Rectal smooth muscle tissue (tissue), 1 donor: ENCODE measurements around the gene MRPL39.

Experiments
- H3K27ac ChIP-seq: one replicate; pipeline ENCODE4 v1.7.0; 2013; ENCODE audit warnings: low read depth, low read length, inconsistent platforms
- H3K27me3 ChIP-seq: one replicate; pipeline ENCODE4 v1.7.0; 2013; ENCODE audit warnings: low read length; ENCODE audit not compliant: control insufficient read depth, insufficient read depth
- H3K36me3 ChIP-seq: one replicate; pipeline ENCODE4 v1.7.0; 2013; ENCODE audit warnings: low read length; ENCODE audit not compliant: control insufficient read depth, insufficient read depth
- H3K4me1 ChIP-seq: one replicate; pipeline ENCODE4 v1.7.0; 2013; ENCODE audit warnings: low read length; ENCODE audit not compliant: control insufficient read depth, insufficient read depth
- H3K4me3 ChIP-seq: one replicate; pipeline ENCODE4 v1.7.0; 2013; ENCODE audit warnings: low read length
- H3K9ac ChIP-seq: one replicate; pipeline ENCODE4 v1.7.0; 2013; ENCODE audit warnings: low read length

Gene MRPL39

DNA sequence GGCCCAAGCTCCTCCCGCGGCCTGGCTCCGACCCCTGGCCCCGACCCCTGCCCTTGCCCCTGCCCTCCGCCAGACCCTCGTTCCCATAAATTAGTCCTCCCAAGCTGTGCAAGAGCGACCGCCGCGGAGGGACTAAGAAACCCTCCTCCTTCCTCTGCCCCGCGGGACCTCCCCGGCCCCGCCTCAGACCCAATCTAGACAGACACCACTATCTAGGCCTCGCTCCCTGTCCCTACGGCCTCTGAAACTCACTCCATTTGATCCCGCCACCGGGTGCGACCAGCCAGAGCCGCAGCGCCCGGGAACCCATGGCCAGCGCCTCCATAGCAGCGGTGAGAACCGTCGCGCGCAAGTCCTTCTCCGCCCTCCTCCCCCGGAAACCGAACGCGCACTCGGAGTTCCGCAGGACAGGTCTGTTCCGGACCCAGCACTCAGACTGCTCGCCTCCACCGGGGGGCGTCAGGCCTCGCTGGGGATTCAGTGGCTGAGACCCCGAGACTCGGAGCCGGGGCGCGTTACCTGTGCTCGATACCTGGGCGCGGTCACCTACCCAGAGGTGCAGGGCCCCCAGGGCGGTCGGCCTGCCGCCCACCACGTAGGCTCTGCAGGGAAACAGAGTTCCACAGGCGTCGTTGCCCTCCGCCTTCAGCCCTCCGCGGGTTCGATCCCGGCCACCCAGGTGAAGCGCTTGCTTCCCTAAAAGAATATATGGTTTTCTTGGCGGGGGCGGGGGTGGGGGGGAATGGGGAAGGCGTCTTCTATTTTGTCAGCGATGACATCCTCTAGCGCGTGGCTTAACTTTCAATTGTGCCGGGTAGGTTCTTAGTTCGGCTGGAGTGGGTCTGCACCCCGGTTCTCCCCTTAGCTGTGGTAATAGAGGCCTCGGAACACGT is at the start of gene MRPL39:
MRPL39 (minus strand) TSS at position 331 of the 893 bp plus-strand sequence; CDS start at position 325, 6 bp downstream.
- H3K4me1 ChIP-seq = peaks cover 4% of the 10 kb centered on the region
- H3K27ac ChIP-seq = peak within 1 kb of the TSS; percentile 79
- H3K9ac ChIP-seq = peak within 1 kb of the TSS; percentile 87
- H3K36me3 ChIP-seq = peaks cover 5% of the 10 kb centered on the region
- no peaks in the 10 kb centered on the region for H3K27me3 ChIP-seq
- peak within 1 kb of the TSS; percentile 87 for H3K4me3 ChIP-seq

GRCh38 chr21:25656412-25656811 is 49.1 kb upstream of the MRPL39 start:
- no peaks in the 10 kb centered on the region for H3K36me3 ChIP-seq
- H3K4me3 ChIP-seq = no peak overlapping the region
- H3K27me3 ChIP-seq = no peaks in the 10 kb centered on the region
- H3K4me1 ChIP-seq = no peaks in the 10 kb centered on the region
- H3K9ac ChIP-seq = no peak overlapping the region
- H3K27ac ChIP-seq = no peak overlapping the region

- Histone ChIP-seq H3K4me1 (peaks cover 9% of the 10 kb centered on the region), H3K27ac (no peak overlapping the region), H3K27me3 (no peaks in the 10 kb centered on the region)
Measured at GRCh38 chr21:25649146-25649545, 41.9 kb upstream of the MRPL39 start.

GRCh38 chr21:25647647-25648046 is 40.4 kb upstream of the MRPL39 start:
- Histone ChIP-seq H3K27me3 (no peaks in the 10 kb centered on the region), H3K4me3 (no peak overlapping the region), H3K36me3 (no peaks in the 10 kb centered on the region), H3K27ac (no peak overlapping the region), H3K4me1 (peaks cover 9% of the 10 kb centered on the region), H3K9ac (no peak overlapping the region)

More at GRCh38 chr21:25649146-25649545, 41.9 kb upstream of the MRPL39 start:
- no peak overlapping the region for H3K9ac ChIP-seq
- no peak overlapping the region for H3K4me3 ChIP-seq
- no peaks in the 10 kb centered on the region for H3K36me3 ChIP-seq

DNA sequence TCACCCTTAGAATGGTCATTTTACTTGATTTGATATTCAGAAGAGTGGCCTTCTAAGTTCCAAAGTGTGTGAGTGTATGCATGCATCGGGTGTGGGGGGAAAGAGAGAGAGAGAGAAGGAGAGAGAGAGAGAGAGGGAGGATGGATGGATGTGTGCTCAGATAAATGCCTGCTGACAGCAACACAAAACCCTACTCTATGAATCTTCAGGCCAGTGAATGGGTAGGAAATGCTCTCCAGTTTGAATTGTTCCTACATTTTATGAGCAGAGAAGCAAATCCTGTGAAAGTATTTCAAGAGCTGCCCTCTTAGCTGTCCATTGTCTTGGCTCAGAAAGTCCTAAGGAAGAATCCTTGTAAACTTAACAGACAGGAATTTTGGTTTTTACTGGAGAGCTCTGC is 39.2 kb upstream of the MRPL39 start:
- Histone ChIP-seq H3K4me1 (peaks cover 9% of the 10 kb centered on the region), H3K27me3 (no peaks in the 10 kb centered on the region), H3K27ac (peak overlapping the region; percentile 43), H3K36me3 (no peaks in the 10 kb centered on the region), H3K4me3 (peak overlapping the region; percentile 18), H3K9ac (no peak overlapping the region)

DNA sequence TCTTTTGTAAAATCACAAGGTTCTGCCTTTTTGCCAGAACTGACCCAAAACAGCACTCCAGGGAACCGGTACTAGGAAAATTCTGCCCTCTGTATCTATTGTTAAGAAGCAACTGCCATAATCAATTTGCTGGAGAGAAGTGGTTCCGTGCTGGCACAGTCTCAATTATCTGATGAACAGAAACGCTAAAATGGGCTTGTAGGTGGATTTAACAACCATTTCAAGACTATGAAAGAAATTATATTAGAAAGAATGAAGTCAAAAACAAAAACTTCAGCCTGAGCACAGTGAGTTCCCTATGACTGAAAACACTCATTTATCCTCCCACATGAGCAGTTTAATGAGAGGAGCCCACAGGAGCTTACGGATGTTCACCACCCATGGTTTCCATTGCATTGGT is 36.2 kb upstream of the MRPL39 start:
- Histone ChIP-seq H3K36me3 (no peaks in the 10 kb centered on the region), H3K27ac (no peak overlapping the region), H3K9ac (no peak overlapping the region), H3K27me3 (no peaks in the 10 kb centered on the region), H3K4me1 (peaks cover 9% of the 10 kb centered on the region), H3K4me3 (no peak overlapping the region)

DNA sequence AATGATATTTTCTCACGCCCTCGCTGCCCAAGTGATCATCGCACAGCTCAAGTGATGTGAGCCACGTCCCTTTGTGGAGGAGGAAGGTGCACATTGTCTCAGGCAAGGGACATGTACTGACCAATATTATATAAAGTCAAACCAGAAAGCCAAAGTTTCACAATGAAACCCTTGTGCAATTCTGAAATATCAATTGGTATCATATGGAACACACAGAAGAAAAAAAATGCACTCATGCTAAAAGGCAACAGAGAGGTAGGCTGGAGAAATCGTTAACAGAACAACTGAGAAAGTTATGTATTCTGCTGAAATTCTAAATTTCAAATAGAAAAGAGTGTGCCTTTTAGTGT is 33.6 kb upstream of the MRPL39 start:
- Histone ChIP-seq H3K9ac (no peak overlapping the region), H3K27ac (no peak overlapping the region)

GRCh38 chr21:25640202-25640942 is 33.1 kb upstream of the MRPL39 start:
- Histone ChIP-seq H3K9ac (no peak overlapping the region), H3K36me3 (no peaks in the 10 kb centered on the region), H3K27ac (peak overlapping the region; percentile 73), H3K27me3 (no peaks in the 10 kb centered on the region), H3K4me3 (peak overlapping the region; percentile 75), H3K4me1 (peaks cover 5% of the 10 kb centered on the region)

More for the DNA sequence above, 33.6 kb upstream of the MRPL39 start:
- Histone ChIP-seq H3K4me1 (peaks cover 5% of the 10 kb centered on the region), H3K4me3 (peak overlapping the region; percentile 37), H3K27me3 (no peaks in the 10 kb centered on the region), H3K36me3 (no peaks in the 10 kb centered on the region)

DNA sequence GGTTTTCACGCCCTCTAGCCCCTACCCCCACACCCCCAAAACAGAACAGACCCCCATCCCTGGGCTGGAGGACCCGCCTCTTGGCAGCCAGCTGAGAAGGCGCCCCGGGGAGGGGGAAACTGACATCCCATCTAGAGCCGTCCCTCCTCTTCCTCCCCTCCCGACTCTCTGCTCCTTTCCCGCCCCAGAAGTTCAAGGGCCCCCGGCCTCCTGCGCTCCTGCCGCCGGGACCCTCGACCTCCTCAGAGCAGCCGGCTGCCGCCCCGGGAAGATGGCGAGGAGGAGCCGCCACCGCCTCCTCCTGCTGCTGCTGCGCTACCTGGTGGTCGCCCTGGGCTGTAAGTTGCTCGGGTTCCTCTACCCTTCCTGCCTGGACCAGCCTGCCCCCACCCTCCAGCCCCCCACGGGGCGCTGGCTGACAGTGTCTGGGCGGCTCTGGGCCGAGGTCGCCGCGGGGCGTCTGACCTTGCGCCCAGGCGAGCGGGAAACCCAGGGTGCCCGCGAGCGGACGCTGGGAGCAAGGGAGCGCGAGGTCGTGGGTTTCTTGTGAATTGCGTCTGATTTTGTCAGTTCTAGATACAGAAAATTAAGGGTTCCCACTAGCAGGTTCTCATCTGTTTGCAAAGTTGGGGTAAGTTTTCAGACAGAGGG is 32.4 kb upstream of the MRPL39 start:
- Histone ChIP-seq H3K4me3 (peak overlapping the region; percentile 75), H3K27me3 (no peaks in the 10 kb centered on the region), H3K9ac (peak overlapping the region; percentile 46), H3K36me3 (no peaks in the 10 kb centered on the region), H3K4me1 (peaks cover 5% of the 10 kb centered on the region), H3K27ac (peak overlapping the region; percentile 73)

- Histone ChIP-seq H3K27me3 (no peaks in the 10 kb centered on the region), H3K36me3 (no peaks in the 10 kb centered on the region), H3K27ac (peak within 1 kb of the TSS; percentile 73), H3K9ac (peak within 1 kb of the TSS; percentile 46), H3K4me3 (peak within 1 kb of the TSS; percentile 75), H3K4me1 (peaks cover 5% of the 10 kb centered on the region)
Measured at GRCh38 chr21:25638660-25639550, 31.6 kb upstream of the MRPL39 start, which contains the start of gene JAM2. Gene JAM2, plus strand, starts transcription at chr21:25639258. Its CDS starts 564 bp downstream, at chr21:25639822.

- H3K36me3 ChIP-seq = no peaks in the 10 kb centered on the region
- H3K4me3 ChIP-seq = peak overlapping the region; percentile 75
- peaks cover 5% of the 10 kb centered on the region for H3K4me1 ChIP-seq
- H3K27ac ChIP-seq = peak overlapping the region; percentile 73
- H3K9ac ChIP-seq = no peak overlapping the region
- no peaks in the 10 kb centered on the region for H3K27me3 ChIP-seq
Measured at GRCh38 chr21:25637851-25638659, 30.8 kb upstream of the MRPL39 start.
